SKM-1 (cell line): Measurements from ENCODE around the gene STK38.

Experiments
- DNase-seq: peaks from one replicate; lab custom pipeline; 2025; ENCODE audit not compliant: unreplicated experiment; lab: John Stamatoyannopoulos, UW

The STK38 gene

DNA sequence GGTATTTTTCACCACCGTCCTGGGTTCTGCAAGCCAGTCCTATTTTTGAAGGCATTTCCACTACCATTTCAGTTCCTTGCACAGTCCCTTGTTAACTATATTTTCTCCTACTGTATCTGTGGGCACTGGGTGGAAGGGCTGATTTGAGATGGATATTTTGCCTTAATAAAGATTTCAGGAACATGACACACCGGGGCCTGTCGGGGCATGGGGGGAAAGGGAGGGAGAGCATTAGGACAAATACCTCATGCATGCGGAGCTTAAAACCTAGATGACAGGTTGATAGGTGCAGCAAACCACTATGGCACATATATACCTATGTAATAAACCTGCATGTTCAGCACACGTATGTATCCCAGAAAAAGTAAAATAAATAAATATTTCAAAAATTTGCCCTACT, 22.4 kb downstream of the STK38 start:
- DNase-seq, result no peak

DNA sequence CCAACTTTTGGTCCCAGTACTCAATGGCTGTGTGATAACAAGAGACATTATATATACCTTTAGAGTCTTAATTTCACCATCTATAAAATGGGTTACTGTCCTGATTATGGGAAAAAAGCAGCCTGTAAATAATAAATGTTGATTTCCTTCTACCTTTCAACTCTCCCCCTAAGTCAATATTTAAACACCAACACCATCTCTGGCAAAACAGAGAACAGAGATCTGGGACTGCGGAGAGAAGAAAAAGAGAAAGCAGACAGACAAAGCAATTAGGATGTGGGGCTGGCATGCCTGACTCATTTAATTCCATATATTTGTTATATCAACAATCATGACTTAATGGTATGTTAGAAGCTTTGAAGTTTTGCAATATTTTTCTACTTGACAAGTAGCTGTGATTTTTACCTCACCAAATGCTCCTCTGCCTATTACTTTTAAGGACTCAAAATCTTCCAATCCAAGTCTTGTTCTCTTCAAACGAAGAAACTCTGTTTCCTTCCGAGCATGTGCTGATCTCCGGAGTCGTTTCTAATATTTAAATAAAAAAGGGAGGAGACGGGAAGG, 23.3 kb downstream of the STK38 start:
- no peak for DNase-seq

DNA sequence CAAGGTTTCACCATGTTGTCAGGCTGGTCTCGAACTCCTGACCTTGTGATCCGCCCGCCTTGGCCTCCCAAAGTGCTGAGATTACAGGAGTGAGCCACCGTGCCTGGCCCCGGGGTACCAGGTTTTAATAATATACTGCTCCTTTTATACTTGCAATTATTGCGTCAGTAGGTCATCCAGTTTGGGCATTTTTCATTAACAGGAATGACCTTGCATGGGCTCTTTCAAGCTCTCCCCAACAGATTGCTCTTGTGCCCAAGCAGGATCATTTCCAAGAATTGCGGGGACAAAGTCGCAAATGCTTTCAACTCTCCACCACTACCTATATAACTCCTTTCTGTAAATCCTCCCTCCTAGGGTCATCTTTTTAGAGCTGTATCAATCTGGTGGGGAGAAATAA, 23.8 kb downstream of the STK38 start:
- DNase-seq, result no peak

DNA sequence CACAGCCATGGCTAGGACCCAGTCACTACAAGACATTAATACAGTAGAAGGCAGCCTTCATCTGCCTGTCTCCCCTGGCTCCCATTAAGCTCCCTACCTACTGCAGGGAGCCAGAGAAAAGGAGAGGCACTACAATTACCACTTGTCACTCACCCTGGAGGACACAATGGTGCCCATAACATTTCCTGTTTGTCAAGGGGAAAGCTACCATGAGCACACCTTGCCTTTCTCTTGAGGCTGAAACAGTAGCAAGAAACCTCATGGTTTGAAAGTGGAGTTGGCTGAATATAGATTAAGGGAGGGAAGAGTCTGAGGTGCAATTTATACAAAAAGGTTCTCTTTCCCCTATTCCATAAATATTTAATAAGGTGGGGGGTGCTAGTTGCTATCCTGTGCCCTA, 27.9 kb downstream of the STK38 start:
- DNase-seq, result no peak

DNA sequence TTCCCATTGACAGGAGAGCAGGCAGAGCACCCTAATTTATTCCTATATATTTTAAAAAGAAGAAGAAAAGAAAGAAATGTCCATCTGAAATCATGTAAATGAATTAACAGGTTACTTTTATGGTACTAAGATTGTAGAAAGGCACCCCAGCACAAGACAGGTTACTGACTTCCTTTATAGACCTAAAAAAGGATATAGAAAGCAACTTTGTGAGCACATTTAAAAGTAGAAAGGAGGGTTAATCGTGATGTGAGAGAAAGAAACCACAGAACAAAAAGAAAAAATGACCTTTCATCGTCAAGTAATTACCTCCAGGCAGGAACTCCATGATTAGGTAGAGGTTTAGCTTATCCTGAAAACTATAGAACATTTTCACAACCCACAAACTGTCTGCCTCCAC, 29.9 kb downstream of the STK38 start:
- DNase-seq, result no peak

DNA sequence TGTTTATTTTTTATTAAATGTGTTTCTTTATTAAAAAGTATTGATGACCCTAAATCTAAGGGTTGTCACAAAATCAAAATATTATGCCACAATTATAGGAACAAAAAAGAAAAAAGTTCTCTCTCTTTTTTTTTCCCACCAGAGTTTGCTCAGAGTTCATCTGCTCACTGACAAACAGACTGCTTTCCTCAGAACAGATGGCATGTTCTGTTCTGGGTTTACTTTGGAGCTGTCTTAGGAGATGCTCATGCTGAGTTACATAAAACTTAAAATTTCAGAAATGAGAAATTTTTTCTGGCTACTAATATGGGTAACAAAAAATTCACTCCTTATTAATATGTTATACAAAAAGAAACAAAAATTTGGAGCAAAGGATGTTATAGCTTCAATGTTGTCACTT, 30.3 kb downstream of the STK38 start:
- DNase-seq, result no peak

DNA sequence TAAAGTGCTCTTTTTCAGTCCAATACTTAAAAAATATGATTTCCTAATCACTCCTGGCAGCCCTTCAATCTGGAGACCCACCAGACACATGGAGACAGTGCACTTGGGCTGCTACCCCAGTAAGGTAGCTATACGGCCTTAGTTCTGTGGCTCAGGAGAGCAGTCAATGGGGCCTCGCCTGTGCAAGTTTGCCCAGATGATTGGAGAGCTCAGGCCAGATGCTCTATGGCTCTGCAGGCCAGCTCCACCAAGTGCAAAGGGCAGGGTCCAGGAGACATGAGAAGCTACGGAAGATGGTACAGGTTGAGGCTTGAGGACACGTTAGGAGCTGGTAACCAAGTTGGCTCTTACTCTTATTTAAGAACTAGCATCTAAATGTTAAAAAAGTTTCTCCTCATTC, 30.7 kb downstream of the STK38 start:
- DNase-seq, result no peak

DNA sequence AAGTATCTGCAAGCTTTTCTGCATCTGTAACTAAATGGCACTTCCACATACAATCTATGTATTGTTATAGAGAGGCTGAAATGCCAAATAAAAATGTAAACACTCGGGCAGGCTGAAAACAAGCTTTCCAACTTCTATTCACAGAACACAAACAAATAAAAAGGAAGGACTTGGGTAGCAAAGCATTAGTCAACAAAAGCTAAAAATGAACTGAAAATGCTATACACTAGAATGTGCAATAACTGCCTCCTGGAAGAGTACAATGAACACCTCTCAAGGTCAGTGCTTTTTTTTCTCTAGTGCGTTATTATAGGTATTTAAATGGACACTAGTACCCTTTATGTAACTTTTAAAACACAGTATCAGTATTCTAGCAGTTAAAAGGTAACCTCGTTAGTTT, 31.4 kb downstream of the STK38 start:
- no peak for DNase-seq

DNA sequence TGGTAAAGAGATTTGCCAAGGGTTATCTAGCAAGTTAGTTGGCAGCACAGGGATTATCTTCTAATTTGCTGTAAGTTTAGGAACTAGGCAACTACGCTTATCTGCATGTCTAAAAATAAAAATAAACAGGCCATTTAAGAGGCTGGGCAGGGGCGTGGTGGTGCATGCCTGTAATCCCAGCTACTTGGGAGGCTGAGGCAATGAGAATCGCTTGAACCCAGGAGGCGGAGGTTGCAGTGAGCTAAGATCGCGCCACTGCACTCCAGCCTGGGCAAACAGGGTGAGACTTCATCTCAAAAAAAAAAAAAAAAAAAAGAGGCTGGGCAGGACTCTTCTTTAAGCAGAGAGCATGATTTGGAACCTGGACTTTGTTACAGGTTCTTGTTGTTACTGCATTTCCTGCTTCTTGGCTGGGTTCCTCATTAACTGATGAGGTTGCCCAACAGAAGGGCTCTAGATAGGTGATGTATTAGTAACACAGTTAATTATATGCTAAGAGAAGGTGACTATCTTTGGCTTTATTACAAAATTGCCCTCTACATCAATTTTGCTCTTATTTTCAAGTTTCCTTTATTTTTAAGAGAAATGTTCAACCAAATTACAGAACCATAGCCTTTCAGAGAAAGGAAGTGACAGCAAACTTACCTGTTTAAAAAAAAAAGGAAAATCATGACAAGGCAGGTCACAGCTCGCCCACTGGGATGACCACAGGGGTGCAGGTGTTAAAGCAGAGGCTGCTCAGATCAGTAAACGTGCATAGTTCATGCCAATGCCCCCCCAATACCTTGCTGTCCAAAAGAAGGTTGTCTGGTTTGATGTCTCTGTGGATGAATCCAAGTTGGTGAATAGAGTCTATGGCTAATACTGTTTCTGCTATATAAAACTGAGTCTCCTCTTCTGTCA, 32.5 kb downstream of the STK38 start:
- DNase-seq, result no peak

DNA sequence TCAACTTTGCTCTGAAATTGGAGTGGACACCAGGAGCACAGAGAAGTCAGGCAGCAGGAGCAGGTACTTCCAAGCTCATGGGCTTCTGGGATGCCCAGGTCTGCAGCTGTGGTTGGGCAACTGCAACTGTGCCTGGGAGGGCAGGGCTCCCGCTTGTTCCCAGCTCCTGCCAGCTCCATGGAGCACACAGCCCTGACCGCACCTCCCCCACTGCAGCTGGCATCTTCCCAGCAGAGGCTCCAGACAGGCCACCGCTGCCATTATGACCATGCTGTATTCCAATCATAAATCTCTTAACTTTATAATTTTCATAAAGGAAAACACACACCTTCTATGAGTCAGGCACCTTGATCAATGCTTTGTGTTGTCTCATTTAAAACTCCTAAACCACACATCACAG, 36.9 kb downstream of the STK38 start:
- DNase-seq, result no peak

DNA sequence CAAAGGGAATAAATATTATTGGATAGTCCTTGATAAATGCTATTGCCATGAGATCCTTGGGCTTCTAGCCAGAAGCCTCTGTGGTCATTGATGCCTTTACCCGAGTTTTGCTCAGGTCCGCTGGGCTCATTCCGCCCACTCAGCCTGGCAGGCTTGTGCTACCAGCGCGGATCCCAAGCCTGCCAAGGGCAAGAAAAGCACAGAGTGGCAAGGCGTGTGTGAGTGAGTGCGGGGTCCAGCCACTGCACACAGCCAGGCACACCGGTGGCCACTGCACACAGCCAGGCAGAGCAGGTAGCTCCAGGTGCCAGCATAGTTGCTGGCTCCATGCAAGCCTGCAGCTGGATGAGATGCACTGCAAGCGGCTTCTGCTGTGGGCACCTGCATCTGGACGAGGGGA, 38.7 kb downstream of the STK38 start:
- no peak for DNase-seq

DNA sequence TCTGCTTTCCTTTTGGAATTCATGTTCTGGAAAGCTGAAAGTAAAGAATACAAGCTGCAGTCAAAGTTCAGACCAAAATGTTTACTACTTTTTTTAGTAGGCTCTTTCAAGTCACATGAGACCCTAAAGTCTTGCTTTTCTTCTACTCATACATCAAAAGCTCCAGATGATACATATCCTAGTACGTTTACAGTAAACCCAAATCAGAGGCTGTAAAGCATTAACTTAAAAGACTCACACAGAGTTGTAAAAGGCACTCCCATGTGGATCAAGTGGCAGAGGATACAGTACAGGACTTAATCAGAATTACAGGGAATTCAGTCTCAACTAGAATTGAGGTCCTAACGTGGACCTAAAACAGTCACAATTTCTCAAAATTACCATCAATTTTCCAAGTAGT, 40.7 kb downstream of the STK38 start:
- no peak for DNase-seq

DNA sequence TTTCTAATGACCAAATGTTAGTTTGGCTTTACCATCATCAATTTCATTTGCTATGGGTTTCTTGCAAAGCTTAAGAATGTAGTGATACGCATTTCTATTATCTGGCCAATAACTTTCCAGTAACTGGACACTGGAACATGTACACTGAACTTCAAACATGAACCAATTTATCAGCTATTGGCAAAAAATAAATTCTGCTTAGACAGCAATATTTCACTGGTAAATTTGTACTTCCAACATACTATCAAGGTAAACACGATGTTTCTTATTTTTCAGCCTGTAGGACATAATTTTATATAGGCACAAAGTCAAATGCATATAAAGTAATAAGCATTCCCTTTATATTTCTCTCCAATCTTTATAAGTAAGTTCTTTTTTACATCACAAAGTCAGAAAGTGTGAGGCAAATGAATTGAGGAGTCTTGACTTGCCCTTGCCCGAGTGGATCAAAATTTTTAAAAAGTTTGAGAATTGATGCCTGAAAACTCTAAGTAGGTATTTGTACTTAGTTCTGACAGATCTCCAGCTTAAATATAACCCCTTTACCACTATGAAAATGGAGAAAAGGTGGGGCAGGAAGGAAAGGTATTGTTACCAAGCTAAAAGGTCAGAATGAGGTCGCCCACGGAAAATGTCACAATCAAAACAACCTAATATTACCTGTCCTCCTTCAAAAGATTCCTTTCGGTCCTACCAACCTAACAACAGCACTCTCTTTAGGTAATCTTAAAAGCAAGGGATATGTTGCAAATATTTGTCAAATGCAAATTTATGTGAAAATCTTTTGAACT, 41.3 kb downstream of the STK38 start:
- DNase-seq, result no peak

DNA sequence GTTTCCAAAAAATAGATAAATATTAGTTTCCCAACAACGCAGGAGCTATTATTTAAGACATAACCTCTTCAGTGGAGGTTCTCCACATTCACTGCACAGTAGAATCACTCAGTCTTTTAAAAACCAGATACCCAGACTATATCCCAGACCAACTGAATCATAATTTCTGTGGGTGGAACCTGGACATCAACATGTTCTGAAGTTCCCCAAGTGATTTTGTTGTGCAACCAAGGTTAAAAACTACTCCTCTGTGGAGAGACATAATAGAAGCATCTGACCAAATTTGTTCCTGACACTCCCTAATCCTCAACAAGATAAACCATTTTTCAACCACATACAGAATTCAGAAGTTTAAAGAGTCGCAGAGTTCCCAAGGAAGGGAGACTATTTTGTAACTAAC, 42.3 kb downstream of the STK38 start:
- no peak for DNase-seq

DNA sequence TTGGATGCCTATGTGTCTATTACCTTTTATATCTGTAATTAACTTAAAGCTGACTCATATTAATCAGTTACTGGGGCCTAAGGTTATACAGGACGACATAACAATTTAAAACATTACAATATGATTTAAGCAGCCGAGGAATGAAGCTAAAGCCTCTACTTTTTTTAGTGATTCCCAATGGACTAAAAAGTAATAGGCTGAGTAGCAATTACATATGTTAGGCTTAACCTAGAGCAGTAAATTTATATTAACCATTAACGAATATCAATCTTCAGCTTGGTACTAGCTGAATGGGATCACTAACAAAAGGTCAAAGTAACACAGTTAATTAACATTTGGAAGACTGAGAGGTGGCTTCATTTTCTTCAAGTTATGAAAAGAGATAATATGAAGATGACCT, 43.1 kb downstream of the STK38 start:
- DNase-seq, result no peak

DNA sequence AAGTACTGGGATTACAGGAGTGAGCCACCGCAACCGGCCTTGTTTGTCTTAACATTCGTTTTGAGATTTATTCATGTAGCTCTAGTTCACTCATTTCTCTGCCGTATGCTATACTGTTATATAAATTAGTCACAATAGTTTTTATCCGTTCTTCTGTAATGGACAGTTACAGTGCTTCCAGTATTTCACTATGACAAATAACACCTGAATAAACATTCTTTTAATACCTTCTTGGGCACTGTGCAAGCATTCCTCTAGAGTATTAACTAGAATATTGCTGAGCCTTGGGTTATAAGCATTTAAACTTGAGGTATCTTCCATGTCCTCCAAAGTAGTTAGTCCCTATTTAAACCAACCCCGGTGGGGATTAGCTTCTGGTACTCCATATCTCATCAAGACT, 45.6 kb downstream of the STK38 start:
- DNase-seq, result no peak

DNA sequence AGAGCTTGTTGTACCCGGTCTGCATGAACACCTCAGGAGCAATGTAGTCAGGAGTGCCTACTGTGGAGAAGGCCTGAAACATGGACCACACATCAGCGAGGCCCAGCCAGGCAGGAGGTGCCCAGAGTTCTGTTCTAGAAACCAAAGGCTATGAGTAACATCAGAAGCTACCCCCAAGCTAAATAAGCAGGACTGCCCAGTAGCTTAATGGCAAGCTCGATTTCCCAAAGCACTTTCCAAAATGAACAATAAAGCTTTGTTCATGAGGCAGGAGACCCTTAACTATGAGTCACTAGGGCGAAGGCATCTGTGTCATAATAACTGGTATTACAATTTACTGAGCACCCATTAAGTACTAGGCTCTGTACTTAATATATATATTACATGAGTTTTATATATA, 47.4 kb downstream of the STK38 start:
- DNase-seq, result no peak

DNA sequence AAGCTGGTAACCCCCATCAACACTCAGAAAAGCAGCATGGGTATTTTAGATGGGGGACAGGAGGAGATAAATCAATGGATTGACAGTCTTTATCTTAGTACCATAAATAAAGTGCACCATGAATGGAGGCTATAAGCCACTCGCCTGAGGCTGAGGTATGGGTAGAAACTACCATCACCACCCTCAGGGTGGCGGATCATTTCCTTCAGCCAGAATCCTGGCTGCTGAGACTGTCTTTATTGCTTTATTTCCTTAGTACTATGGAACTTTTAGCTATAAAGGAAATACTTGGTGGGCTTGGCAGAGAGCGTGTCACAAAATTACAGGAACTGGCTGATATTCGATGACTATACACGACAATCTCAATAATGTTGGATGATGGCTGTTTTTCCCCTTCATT, 52.2 kb downstream of the STK38 start:
- no peak for DNase-seq

DNA sequence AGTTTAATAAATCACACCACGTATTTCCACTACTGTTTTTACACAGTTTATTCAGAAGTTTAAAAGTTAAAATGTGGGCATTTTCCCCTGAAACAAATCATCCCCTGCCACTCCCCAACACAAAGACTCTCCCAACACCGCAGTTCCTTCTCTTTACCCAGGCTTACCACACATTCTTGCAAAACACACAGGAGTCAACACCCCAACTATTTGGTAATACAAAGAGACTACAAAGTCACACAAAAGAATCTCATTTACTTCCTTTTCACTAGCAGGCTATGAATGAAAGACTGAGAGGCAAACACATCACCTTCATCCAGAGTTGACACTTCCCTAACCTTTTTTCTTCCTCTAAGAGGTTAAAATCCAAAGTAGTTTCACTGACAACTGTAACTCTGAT, 53.4 kb downstream of the STK38 start:
- DNase-seq, result peak; percentile 85

DNA sequence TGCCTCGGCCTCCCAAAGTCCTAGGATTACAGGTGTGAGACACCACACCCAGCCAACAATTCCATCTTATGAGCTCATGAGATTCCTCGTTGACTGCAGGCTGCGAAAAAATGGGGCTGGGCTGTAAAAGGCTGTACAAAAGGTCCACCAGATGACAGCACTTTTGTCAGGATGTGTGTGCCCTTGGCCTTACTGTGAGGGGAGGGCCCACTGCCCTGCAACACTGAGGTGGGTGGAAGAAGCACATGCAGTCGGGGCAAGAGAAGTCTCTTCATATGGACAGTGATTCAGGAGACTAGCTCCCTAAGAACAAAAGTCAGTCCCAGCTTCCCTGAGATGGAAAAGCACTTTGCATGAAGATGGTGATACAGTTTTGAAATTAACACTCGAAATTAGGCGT, 54.0 kb downstream of the STK38 start:
- DNase-seq, result no peak

DNA sequence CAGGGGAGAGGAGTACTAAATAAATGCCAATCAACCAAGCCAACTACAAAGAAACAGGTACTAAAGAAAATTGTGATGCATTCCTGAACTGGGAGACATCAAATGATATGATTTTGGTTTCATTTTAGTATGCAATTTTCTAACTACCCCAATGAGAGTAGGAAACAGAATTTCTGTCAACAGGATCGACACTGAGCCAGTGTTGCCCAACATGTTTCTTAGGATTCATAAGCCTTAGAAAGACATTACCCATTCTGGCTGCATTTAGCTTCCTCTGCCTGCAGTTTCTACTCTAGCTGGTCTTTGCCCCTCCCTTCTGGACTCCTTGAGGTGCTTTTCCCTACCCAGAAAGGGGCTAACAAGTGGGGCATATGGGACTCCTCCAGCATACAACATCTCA, 54.7 kb downstream of the STK38 start:
- DNase-seq, result no peak

DNA sequence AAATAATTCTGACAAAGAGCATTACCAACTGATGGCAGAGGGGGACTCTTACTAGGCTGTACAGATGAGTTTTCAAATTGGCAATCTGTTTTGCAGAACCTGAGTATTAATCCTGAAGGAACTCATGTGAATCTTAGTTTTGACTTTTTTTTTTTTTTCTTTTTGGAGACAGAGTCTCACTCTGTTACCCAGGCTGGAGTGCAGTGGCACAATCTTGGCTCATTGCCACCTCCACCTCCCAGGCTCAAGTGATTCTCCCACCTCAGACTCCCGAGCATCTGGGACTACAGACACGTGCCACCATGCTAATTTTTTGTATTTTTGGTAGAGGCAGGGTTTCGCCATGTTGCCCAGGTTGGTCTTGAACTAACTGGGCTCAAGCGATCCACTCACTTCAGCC, 55.2 kb downstream of the STK38 start:
- no peak for DNase-seq
